GM18508 (cell line): ENCODE results near the gene INPP5D.
"Not testable (repeated sequence)": the region's sequence is repeated elsewhere in the genome, so short reads cannot be mapped to it uniquely, and the experiment has no call there.

Source experiments
- ATAC-seq: cut with Tn5 transposase; IDR thresholded peaks from one replicate; pipeline ENCODE4 v1.9.1; 2021; ENCODE audit warnings: moderate number of reproducible peaks; ENCODE audit not compliant: insufficient read depth, unreplicated experiment

The INPP5D gene

DNA sequence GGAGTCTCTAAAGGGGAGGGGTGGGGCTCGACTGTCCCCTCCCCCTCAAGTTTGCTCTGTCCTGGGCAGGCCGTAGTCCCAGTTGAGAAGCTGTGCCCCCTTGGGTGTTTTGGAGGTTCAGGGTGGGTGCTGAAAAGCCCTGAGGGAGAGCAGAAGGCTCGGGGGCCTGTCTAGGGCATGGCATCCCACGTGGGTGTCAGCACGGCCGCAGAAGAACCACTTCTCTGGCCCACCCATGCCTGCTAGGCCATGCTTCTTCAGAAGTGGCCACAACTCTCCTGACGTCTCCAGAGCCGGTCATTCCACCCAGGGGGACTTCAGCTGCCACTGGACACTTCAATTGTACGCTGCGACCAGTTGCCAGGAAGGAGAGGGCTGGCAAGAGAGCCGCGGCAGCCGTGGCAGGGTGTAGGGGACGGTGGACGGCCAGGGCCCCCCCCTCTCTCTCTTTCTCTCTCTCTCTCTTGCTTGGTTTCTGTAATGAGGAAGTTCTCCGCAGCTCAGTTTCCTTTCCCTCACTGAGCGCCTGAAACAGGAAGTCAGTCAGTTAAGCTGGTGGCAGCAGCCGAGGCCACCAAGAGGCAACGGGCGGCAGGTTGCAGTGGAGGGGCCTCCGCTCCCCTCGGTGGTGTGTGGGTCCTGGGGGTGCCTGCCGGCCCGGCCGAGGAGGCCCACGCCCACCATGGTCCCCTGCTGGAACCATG, at the start of gene INPP5D:
TSS of gene INPP5D (plus strand) at position 546 of the 704 bp plus-strand sequence. CDS start at position 683, 137 bp downstream.
- ATAC-seq, result no peak

DNA sequence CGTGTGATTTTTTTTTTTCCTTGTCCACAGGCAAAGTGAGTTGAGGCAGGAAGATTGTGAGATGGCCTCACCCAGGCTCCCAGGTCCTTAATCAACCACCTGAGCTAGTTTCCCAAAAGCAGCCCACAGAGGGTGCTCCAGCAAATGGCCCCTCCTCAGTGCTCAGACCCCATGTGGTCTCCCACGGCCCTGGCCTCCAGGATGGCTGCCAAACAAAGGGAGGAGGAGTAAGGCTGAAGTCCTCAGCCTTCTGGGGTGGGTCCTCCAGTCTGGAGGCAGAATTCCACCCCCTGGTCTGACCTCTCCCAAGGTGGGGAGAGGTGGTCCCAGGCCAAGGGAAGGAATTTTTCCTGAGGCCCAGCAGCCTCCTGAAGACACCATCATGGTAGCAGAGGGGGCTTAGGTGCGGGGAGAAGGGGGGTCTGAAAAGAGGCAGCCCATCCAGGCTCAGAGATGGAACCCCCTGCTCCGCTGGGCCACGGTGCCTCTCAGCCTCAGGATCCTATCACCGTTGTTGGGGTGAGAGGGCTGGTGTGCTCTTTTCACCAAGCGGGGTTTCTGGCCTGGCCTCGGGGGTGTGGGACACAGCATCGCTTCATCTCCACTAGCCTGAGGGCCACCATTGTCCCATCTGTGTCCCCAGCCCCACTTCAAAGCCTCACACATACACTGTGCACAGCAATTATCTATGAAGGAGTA, 49.4 kb upstream of the INPP5D start:
- no peak for ATAC-seq

- no peak for ATAC-seq
These were observed 48.9 kb upstream of the INPP5D start for GRCh38 chr2:233011268-233011650.

GRCh38 chr2:233011702-233012131, 48.4 kb upstream of the INPP5D start:
- no peak for ATAC-seq

DNA sequence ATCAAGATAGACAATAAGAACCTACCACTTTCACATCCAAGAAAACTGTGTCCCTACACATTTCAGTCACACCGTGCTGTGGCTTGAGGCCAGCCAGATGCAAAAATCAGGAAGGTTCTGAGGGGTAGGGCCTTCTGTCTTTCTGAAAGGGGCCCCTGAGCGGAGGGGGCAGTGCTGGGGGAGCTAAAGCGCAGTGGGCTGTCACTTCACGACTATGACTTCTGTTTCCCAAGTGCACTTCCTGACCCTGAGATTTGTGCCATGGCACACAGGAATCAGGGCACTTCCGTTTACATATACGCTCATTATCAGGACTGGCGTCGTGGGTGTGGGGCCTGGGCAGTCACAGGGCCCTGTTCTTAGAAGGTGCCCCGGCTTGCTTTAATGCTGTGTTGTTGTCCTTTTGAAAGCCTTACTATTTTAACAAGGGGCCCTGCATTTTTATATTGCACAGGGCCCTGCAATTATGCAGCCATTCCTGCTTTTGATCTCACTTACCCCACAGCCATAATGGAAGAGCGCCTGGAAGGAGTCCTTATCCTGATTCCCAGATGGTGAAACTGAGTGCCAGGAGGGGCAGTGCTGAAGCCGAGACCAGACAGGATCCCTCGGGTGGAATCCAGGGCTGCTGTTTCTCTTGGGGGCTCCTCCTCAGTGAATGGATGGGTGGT, 47.7 kb upstream of the INPP5D start:
- ATAC-seq, result no peak

DNA sequence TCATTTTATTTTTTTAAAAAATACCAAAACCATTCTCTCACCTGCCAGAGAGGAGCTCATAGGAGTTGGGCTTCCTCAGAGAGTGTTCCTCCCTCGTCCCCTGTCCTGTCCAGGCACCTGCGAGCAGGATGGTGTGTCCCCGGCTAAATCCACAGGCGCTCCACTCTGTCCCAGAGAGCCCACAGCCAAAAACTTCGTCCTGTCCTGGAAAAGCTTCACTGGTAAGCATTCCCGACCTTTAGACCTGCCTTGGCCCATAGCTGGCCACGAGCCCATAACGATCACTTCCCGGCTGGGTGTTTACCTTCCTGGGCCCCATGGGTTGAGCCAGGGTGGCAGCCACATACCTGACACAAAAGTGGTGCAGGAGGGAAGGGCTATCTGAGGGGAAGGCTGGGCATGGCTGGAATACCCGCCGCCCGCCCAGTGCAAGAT, 47.1 kb upstream of the INPP5D start, which contains the start of gene NGEF:
TSS of gene NGEF (minus strand) at position 230 of the 435 bp plus-strand sequence. CDS start 38,366 bp downstream, outside the sequence.
- ATAC-seq, result no peak

DNA sequence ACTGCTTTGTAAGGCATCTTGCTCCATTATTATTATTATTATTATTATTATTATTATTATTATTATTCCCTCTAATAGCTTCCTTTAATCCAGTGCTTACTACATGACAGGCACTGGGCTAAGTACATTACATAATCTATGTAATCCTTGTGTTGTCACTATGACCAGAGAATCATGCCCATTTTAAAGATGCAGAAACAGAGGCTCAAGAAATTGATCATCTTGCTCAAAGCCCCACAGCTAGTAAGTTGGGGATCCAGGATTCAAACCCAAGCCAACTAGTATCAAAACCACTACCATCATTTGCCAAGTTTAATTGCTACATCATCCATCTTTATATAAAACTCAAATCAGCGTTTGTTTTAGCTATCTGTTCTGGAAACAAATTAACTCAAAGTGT, 46.5 kb upstream of the INPP5D start:
- no peak for ATAC-seq

- no peak for ATAC-seq
These were observed 45.0 kb upstream of the INPP5D start for GRCh38 chr2:233015019-233015645.

DNA sequence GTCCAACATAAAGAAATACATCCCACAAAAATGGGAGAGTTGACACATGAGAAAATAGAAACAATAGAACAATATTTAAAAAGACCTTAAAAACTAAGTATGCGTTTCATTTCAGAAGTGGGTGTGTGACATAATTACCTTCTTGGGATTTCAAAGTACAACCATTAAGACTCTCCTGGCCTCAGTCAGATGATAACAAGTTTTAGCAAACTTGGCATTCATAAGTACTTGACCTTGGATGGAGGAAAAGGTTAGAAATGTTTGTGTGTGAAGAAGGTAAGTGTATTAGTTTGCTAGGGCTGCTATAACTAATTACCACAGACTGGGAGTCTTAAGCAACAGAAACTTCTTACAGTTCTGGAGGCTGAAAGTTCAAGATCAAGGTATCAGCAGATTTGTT, 42.2 kb upstream of the INPP5D start:
- ATAC-seq, result no peak

- not testable (repeated sequence) for ATAC-seq
These were observed 40.5 kb upstream of the INPP5D start for GRCh38 chr2:233019610-233020009.

DNA sequence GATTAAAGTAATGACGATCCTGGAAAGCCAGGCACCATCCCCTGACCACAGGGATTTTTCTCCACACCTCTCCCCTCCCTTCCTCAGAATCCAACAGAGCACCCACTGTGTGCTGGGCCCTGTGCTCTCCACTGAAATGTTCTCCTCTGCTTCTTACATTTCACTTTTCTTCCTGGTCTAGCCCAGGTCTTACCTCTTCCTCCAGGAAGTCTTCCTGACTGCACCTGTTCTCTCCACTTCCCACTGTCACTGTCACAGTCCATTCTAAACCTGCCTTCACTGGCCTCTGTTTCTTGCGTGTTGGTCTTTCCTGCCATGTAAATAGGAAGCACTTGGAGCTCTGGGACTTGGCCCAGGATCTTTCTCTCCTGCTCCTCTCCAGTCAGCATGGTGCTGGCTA, 39.7 kb upstream of the INPP5D start:
- no peak for ATAC-seq

GRCh38 chr2:233021771-233022170, 38.4 kb upstream of the INPP5D start:
- no peak for ATAC-seq

- no peak for ATAC-seq
These were observed 37.6 kb upstream of the INPP5D start for GRCh38 chr2:233022561-233022960.

GRCh38 chr2:233023007-233023760, 37.0 kb upstream of the INPP5D start:
- no peak for ATAC-seq

DNA sequence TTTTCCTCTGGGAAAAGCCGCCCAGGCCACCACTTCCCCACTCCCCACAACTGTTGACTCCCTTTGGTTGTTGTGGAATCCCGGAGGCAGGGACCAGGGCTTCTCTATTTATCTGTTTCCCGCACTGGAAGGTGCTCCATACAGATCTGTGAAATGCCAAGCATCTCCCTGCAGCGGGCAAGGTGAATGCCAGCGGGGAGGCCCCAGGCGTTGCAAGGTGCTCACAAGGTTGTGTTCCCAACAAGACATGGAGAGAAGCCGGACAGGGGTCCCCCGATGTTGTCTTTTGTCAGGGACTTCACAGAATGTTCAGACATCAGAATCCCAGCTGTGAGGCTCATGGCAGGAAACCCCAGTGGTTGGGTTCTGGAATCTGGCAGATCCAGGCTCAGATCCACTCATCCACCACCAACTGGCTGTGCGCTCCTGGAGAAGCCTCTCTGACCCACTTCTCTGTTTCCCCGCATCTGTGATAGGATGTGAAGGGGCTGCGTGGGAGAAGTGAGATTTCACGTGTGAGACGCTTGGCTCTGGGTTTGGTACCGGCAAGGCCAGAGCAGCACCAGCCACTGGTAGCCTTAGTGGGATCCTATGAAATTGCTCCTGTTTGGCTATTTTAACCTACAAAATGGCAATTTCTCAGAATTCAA, 36.3 kb upstream of the INPP5D start:
- no peak for ATAC-seq

DNA sequence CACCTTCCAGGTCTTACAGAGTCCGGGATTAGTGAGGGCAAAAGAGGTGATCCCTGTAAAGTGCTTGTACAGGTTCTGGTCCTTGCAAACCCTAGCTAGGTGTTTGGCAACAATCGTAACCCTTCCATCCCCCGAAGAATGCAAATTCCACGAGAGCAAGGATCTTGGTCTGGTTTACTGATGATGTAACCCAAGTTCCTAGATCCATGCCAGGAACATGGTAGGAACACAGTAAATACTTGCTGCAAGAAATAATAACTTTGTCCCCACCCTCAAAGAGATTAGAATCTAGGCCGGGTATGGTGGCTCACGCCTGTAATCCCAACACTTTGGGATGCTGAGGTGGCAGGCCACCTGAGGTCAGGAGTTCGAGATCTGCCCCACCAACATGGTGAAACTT, 34.4 kb upstream of the INPP5D start:
- ATAC-seq, result no peak

GRCh38 chr2:233026198-233026813, 33.8 kb upstream of the INPP5D start:
- ATAC-seq, result no peak

DNA sequence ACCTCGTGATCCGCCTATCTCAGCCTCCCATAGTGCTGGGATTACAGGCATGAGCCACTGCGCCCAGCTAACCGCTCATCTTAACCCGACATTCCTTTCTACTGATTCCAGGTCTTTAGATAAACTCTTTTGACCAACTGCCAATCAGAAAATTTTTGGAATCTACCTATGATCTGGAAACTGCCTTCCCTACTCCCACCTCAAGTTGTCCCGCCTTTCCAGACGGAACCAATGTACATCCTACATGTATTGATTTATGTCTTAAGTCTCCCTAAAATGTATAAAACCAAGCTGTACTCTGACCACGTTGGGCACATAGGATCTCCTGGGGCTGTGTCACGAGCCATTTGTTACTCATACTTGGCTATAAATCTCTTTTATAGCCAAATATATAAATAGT, 30.8 kb upstream of the INPP5D start:
- ATAC-seq, result no peak
